Renal cortex interstitium (tissue), 11 donors: ENCODE measurements around the gene CLSTN2. TPM values are rescaled to one million over a fixed set of nuclear protein-coding genes. Genes with fewer than 3 reads are reported as not detected.

ENCODE experiments used
- DNase-seq, 11 donors: peaks; one replicate each; pipeline ENCODE4 v3.0.0-alpha.2; 2013; ENCODE audit warnings: low read depth in 9 of 11, low spot score in 4 of 11; ENCODE audit errors: extremely low read depth in 1 of 11
- polyA plus RNA-seq, 3 donors: library from polyadenylated mRNA; unstranded; fragments of 120-200 nt; gene quantifications; one replicate each; pipeline ENCODE4 v1.2.1, GENCODE V29; 2013; ENCODE audit not compliant: insufficient read length in 3 of 3

The CLSTN2 gene
- polyA plus RNA-seq, 3 donors = 1.3 to 2.6 (median 1.9) TPM

DNA sequence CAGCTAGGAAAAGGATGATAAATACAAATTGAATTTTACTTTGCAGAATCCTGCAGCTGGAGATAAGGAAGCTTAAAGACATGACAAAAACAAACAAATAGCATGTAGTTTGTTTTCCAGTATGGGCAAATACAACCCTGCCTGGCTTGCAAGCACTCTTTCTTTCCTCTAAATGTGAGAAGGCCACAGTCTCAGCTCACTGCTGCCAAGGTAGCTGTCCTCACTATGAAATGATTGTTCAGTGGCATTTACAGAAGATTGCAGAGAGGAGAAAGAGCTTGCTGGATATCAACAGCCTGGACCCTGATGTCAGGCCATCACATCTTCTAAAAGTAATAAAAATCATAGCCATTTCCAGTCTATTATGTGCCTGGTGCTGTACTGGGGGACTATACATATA, 262.0 kb downstream of the CLSTN2 start:
- no peak for DNase-seq

DNA sequence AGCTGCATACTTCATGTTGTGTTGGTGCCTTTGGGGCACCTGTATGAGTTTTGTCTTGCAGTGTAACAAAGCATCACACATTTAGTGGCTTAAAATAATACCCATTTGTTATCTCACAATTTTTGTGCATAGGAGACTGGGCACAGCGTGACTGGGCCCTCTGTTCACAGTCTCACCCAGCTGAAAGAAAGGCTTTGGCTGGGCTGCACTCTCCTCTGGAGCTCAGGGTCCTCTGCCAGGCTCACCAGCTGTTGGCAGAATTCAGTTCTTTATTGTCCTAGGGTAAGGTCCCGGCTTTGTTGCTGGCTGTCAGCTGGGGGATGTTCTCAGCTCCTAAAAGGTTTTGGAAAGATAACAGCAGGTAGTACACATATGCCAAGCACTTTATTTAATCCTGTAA, 263.3 kb downstream of the CLSTN2 start:
- DNase-seq = no peak

- DNase-seq = no peak
These were observed 264.0 kb downstream of the CLSTN2 start for GRCh38 chr3:140199008-140199407.

GRCh38 chr3:140199743-140200142, 264.8 kb downstream of the CLSTN2 start:
- DNase-seq = no peak

DNA sequence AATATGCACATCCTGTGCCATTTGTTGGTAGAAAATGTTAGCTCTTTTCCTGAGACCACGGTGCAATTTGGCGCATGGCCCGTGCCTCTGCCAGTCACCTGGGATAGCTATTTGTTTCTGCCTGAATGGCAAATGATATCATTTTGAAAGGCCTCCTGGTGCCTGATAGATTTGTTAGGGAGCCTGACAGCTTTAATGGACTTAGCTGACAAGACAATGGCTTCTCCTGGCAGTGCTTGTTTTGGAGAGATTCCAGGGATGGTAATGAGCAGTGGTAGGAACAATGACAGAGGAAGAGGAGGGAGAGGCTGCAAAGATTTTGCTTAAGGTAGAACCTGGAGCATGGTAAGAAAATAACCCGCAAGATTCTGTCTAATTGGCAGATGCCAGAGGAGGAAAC, 268.5 kb downstream of the CLSTN2 start:
- DNase-seq = no peak

DNA sequence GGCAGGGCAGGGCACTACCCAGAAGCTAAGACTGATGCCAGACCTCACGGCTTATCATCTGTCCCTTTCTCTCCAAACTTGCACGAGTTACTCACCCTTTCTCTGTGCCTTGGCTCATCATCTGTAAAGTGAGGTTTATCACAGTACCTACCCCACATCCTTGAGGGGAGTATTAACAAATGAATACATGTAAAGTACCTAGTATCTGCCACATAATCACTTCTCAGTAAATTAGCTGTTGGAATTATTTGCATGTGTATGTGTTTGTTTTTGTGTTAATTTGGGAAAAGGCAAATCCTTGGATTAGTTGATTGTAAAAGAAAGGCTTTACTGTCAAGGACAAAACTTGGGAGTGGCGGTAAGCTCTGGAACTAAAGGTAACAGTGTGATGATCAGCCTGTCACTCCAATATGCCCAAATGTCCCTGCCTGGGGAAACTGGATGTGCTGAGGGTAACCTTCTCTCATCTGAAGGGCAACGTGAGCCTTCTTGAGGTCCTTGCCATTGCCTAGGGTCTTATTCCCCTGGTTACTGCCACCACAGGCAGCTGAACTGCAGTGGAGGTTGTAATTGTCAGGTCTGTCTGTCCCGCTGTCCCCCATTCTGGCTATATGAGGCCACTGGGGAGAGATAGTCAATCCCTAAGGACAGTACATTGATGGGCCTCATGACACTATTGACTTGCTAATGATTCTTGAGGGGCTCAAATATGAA, 269.4 kb downstream of the CLSTN2 start:
- no peak for DNase-seq

- DNase-seq = no peak
These were observed 270.6 kb downstream of the CLSTN2 start for GRCh38 chr3:140205598-140205997.

- peak; percentile 31 to 65 (median 57) for DNase-seq
These were observed 271.4 kb downstream of the CLSTN2 start for GRCh38 chr3:140206196-140207040.

DNA sequence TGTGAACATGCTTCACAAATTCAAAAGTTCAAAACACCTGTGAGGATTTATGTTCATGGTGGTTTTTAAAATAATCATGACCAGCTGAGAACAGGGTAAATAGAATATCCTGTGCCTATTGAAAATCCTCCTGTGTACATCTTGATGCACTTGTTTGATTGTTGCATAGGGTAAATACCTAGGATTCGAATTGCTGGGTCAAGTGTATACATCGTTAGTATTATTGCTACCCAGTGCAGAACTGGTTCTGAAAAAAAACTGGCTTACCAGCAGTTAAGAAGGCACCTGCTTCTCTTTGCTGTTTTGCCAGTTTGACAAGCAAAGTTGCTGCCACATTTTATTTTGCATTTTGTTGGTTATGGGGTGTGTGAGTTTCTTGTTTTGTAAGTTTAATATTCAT, 272.6 kb downstream of the CLSTN2 start:
- no peak for DNase-seq

- no peak for DNase-seq
These were observed 281.3 kb downstream of the CLSTN2 start for GRCh38 chr3:140216249-140216648.

DNA sequence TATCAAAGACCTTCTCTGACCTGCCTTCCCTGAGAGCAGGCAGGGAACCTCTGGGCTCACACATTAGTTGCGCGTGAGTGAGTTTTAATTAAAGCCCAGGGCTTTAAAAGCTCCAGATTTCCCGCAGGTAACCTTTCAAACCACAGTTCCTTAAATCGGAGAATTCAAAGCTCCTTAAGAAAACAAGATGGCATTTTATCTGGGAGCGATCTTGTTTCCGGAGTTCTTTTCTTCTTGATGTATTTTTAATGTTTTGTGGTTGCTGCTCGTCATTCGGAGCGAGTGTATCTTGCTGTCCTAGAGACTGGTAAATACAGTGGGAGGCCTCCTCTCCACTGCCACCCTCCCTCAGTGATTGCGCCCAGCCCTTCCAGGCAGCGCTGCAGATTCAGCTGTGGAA, 284.3 kb downstream of the CLSTN2 start:
- DNase-seq = peak in 7 of 11 donors; percentile 4 to 39 (median 8)

DNA sequence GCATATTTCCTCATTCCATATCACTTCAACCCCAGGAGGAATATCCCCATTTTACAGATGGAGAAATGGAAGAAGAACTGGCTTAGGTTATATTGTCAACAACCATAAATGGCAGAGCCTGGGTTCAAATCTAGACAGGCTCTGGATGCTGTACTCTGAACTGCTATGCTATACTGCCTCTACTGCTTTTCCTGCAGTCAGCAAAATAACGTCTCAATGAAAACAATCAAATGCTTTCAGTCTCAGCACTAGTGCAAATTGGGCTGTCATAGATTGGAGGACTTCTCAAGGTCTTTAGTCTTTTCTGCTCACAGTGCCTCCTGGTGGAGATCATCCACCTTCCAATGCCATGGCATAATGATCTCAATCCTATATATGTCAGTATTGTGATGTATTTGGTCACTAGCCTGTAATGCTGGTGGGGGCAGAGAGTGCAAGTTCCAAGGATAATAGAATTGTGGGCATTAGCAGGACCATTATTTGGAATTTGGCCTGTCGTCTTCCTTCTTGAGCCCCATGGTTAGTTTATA, 285.0 kb downstream of the CLSTN2 start:
- DNase-seq = no peak

DNA sequence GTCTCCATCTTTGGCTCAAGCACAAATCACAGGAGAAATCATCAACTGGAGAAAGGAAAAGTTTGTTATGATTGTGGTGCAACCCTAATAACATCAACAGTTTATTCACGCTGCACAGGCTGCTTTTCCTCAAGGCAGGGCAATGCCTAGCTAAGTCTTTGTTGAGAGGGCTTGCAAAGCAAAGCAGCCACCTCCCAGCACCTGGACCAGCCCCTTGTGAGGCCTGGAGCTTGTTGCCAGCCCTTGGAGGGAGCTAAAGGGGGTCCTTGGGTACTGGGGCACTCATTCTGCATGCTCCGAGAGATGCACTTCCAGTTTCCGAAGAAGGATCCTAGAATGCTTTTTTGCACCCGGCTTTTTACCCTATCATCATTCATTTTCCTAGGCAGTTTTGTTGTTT, 288.2 kb downstream of the CLSTN2 start:
- no peak for DNase-seq

GRCh38 chr3:140223631-140224030, 288.6 kb downstream of the CLSTN2 start:
- DNase-seq = no peak

- DNase-seq = no peak
These were observed 289.3 kb downstream of the CLSTN2 start for GRCh38 chr3:140224307-140224706.

GRCh38 chr3:140225996-140226395, 291.0 kb downstream of the CLSTN2 start:
- no peak for DNase-seq

GRCh38 chr3:140233702-140234101, 298.7 kb downstream of the CLSTN2 start:
- no peak for DNase-seq

DNA sequence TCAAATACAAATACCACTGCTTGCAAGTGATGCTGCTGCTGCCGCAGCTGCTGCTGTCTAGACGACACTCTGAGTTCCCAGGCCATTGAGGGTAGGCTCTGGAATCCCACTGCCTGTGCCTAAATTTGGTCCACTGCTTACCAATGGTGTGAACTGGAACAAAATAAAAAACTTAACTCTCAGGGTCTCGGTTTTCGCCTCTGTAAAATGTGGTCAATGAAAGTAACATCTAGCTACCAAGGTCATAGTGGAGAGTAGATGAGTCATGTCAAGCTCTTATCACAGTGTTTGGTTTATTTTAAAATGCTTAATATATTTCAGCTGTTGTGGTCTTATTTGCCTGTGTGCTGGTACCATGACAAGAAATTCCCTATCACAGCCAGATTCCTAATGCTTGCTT, 299.3 kb downstream of the CLSTN2 start:
- DNase-seq = no peak

GRCh38 chr3:140236836-140237501, 302.0 kb downstream of the CLSTN2 start:
- no peak for DNase-seq
